GM23338 (cell line): ENCODE data around the gene TAGAP. TPM values are rescaled to one million over a fixed set of nuclear protein-coding genes. Genes with fewer than 3 reads are reported as not detected.

Experiments
- ATAC-seq: fragments of 200-7000 bp; cut with Tn5 transposase; 3 replicates; pipeline ENCODE4 v1.9.1; 2020
- DNase-seq: peaks from one replicate; pipeline ENCODE4 v3.0.0-alpha.2; 2015; ENCODE audit warnings: low spot score
- H2AFZ ChIP-seq: fragments of 200-600 bp; sonication (generic); 2 replicates; pipeline ENCODE4 v1.8.0; 2016; ENCODE audit warnings: antibody characterized with exemption, mild to moderate bottlenecking, moderate library complexity
- H3F3A ChIP-seq: fragments of 200-600 bp; sonication (generic); replicated peaks from 2 replicates; pipeline ENCODE4 v1.8.0; 2017; ENCODE audit warnings: antibody characterized with exemption, mixed run types, low read depth
- H3K27ac ChIP-seq: fragments of 200-600 bp; sonication (generic); 2 replicates; pipeline ENCODE4 v1.6.1; 2016; ENCODE audit warnings: low read depth
- H3K27me3 ChIP-seq: fragments of 200-600 bp; sonication (generic); 2 replicates; pipeline ENCODE4 v1.8.0; 2016; ENCODE audit warnings: mild to moderate bottlenecking, mixed run types, moderate library complexity; ENCODE audit not compliant: insufficient read depth
- H3K36me3 ChIP-seq: fragments of 200-600 bp; sonication (generic); 2 replicates; pipeline ENCODE4 v1.8.0; 2016; ENCODE audit warnings: mild to moderate bottlenecking; ENCODE audit not compliant: insufficient read depth
- H3K4me1 ChIP-seq: fragments of 200-600 bp; sonication (generic); 2 replicates; pipeline ENCODE4 v1.8.0; 2016; ENCODE audit warnings: mild to moderate bottlenecking, moderate library complexity; ENCODE audit not compliant: insufficient read depth
- H3K4me2 ChIP-seq: fragments of 200-600 bp; sonication (generic); 2 replicates; pipeline ENCODE4 v1.7.1; 2017; ENCODE audit warnings: mixed run types
- H3K4me3 ChIP-seq: fragments of 200-600 bp; sonication (generic); 2 replicates; pipeline ENCODE4 v1.6.1; 2016; ENCODE audit warnings: mixed run types
- H3K79me2 ChIP-seq: fragments of 200-600 bp; sonication (generic); replicated peaks from 2 replicates; pipeline ENCODE4 v1.8.0; 2017; ENCODE audit warnings: mild to moderate bottlenecking; ENCODE audit not compliant: insufficient read depth
- H3K9me2 ChIP-seq: fragments of 200-600 bp; sonication (generic); 2 replicates; pipeline ENCODE4 v1.8.0; 2017; ENCODE audit not compliant: insufficient read depth
- H4K20me1 ChIP-seq: fragments of 200-600 bp; sonication (generic); replicated peaks from 2 replicates; pipeline ENCODE4 v1.8.0; 2017; ENCODE audit warnings: mild to moderate bottlenecking; ENCODE audit not compliant: insufficient read depth
- H3K27ac Mint-ChIP-seq: 2 replicates; pipeline ENCODE4 v1.8.0; 2020; ENCODE audit warnings: inconsistent platforms, mild to moderate bottlenecking, moderate library complexity, mixed read lengths
- H3K27me3 Mint-ChIP-seq: 3 replicates; pipeline ENCODE4 v1.8.0; 2022; ENCODE audit warnings: low read depth, mild to moderate bottlenecking, moderate library complexity, mixed read lengths, inconsistent platforms; ENCODE audit not compliant: insufficient read depth, poor library complexity
- H3K36me3 Mint-ChIP-seq: 3 replicates; pipeline ENCODE4 v1.8.0; 2021; ENCODE audit warnings: low read depth, mild to moderate bottlenecking, inconsistent platforms, moderate library complexity, mixed read lengths
- H3K4me1 Mint-ChIP-seq: 3 replicates; pipeline ENCODE4 v1.8.0; 2020; ENCODE audit warnings: mild to moderate bottlenecking, inconsistent platforms, mixed read lengths
- H3K4me3 Mint-ChIP-seq: 3 replicates; pipeline ENCODE4 v1.8.0; 2021; ENCODE audit warnings: moderate library complexity, mild to moderate bottlenecking, inconsistent platforms, mixed read lengths
- H3K9me3 Mint-ChIP-seq: 3 replicates; pipeline ENCODE4 v1.8.0; 2020; ENCODE audit warnings: moderate library complexity, mild to moderate bottlenecking, inconsistent platforms, mixed read lengths
- CREB1 ChIP-seq: fragments of 250-450 bp; sonication (Bioruptor Pico); IDR thresholded peaks from 2 replicates; pipeline ENCODE4 v1.5.0; 2020; ENCODE audit warnings: low read depth, mild to moderate bottlenecking, moderate library complexity
- ETS1 ChIP-seq: IDR thresholded peaks from 2 replicates; pipeline ENCODE4 v1.6.1; 2016; ENCODE audit warnings: antibody characterized with exemption
- EZH2 ChIP-seq: fragments of 200-600 bp; sonication (generic); IDR thresholded peaks from one replicate; pipeline ENCODE4 v1.8.0; 2017; ENCODE audit warnings: antibody characterized with exemption, mild to moderate bottlenecking, low read depth; ENCODE audit not compliant: unreplicated experiment
- EZH2phosphoT487 ChIP-seq: fragments of 200-600 bp; sonication (generic); IDR thresholded peaks from one replicate; pipeline ENCODE4 v1.8.1; 2018; ENCODE audit warnings: antibody characterized with exemption; ENCODE audit not compliant: unreplicated experiment
- JUNB ChIP-seq: IDR thresholded peaks from one replicate; pipeline ENCODE4 v1.6.1; 2016; ENCODE audit warnings: antibody characterized with exemption; ENCODE audit not compliant: unreplicated experiment
- NANOG ChIP-seq: IDR thresholded peaks from 2 replicates; pipeline ENCODE4 v1.6.1; 2016; ENCODE audit warnings: antibody characterized with exemption, borderline replicate concordance
- STAT1 ChIP-seq: IDR thresholded peaks from one replicate; pipeline ENCODE4 v1.6.1; 2016; ENCODE audit warnings: antibody characterized with exemption; ENCODE audit not compliant: unreplicated experiment
- ZNF114 ChIP-seq: fragments of 250-450 bp; sonication (Bioruptor Pico); IDR thresholded peaks from 2 replicates; pipeline ENCODE4 v1.5.0; 2020; ENCODE audit warnings: mild to moderate bottlenecking, moderate library complexity
- ZNF331 ChIP-seq: fragments of 250-450 bp; sonication (Bioruptor Pico); IDR thresholded peaks from 2 replicates; pipeline ENCODE4 v1.5.0; 2020; ENCODE audit warnings: low read depth, mild to moderate bottlenecking, moderate library complexity
- polyA plus RNA-seq: library from polyadenylated mRNA; unstranded; fragments of >200 nt; fragmentation: Nextera tagmentation; extraction: Ambion mirVana; gene quantifications from 2 replicates; pipeline ENCODE4 v1.2.1, GENCODE V29; 2016
- total RNA-seq: library from RNA; depleted of rRNA; stranded (reverse); fragments of >200 nt; shearing (Covaris generic); gene quantifications from 2 replicates; pipeline ENCODE4 v1.2.3, GENCODE V29; 2014
- TF ChIP-seq, protein P1 (sequence below): fragments of 250-450 bp; sonication (Bioruptor Pico); IDR thresholded peaks from 2 replicates; pipeline ENCODE4 v1.5.0; 2020; ENCODE audit warnings: mild to moderate bottlenecking, moderate library complexity
- TF ChIP-seq, protein P2 (sequence below): IDR thresholded peaks from one replicate; pipeline ENCODE4 v1.6.1; 2018; ENCODE audit warnings: antibody characterized with exemption; ENCODE audit not compliant: unreplicated experiment
- TF ChIP-seq, protein P3 (sequence below), 2 experiments: fragments of 200-600 bp in 1 of 2; sonication (generic) in 1 of 2; conservative IDR thresholded peaks; 2 replicates each; pipeline versions ENCODE4 v1.5.1 to v1.6.1; 2016 to 2017; ENCODE audit warnings: antibody characterized with exemption in 2 of 2, low read depth in 2 of 2, mild to moderate bottlenecking in 2 of 2, moderate library complexity in 1 of 2

TAGAP gene
- total and polyA plus RNA-seq, 2 experiments from 2014 or later: not detected

GRCh38 chr6:159039885-159040258 lies 4.9 kb downstream of the TAGAP start (continued):
- TF ChIP-seq, protein P1, sequence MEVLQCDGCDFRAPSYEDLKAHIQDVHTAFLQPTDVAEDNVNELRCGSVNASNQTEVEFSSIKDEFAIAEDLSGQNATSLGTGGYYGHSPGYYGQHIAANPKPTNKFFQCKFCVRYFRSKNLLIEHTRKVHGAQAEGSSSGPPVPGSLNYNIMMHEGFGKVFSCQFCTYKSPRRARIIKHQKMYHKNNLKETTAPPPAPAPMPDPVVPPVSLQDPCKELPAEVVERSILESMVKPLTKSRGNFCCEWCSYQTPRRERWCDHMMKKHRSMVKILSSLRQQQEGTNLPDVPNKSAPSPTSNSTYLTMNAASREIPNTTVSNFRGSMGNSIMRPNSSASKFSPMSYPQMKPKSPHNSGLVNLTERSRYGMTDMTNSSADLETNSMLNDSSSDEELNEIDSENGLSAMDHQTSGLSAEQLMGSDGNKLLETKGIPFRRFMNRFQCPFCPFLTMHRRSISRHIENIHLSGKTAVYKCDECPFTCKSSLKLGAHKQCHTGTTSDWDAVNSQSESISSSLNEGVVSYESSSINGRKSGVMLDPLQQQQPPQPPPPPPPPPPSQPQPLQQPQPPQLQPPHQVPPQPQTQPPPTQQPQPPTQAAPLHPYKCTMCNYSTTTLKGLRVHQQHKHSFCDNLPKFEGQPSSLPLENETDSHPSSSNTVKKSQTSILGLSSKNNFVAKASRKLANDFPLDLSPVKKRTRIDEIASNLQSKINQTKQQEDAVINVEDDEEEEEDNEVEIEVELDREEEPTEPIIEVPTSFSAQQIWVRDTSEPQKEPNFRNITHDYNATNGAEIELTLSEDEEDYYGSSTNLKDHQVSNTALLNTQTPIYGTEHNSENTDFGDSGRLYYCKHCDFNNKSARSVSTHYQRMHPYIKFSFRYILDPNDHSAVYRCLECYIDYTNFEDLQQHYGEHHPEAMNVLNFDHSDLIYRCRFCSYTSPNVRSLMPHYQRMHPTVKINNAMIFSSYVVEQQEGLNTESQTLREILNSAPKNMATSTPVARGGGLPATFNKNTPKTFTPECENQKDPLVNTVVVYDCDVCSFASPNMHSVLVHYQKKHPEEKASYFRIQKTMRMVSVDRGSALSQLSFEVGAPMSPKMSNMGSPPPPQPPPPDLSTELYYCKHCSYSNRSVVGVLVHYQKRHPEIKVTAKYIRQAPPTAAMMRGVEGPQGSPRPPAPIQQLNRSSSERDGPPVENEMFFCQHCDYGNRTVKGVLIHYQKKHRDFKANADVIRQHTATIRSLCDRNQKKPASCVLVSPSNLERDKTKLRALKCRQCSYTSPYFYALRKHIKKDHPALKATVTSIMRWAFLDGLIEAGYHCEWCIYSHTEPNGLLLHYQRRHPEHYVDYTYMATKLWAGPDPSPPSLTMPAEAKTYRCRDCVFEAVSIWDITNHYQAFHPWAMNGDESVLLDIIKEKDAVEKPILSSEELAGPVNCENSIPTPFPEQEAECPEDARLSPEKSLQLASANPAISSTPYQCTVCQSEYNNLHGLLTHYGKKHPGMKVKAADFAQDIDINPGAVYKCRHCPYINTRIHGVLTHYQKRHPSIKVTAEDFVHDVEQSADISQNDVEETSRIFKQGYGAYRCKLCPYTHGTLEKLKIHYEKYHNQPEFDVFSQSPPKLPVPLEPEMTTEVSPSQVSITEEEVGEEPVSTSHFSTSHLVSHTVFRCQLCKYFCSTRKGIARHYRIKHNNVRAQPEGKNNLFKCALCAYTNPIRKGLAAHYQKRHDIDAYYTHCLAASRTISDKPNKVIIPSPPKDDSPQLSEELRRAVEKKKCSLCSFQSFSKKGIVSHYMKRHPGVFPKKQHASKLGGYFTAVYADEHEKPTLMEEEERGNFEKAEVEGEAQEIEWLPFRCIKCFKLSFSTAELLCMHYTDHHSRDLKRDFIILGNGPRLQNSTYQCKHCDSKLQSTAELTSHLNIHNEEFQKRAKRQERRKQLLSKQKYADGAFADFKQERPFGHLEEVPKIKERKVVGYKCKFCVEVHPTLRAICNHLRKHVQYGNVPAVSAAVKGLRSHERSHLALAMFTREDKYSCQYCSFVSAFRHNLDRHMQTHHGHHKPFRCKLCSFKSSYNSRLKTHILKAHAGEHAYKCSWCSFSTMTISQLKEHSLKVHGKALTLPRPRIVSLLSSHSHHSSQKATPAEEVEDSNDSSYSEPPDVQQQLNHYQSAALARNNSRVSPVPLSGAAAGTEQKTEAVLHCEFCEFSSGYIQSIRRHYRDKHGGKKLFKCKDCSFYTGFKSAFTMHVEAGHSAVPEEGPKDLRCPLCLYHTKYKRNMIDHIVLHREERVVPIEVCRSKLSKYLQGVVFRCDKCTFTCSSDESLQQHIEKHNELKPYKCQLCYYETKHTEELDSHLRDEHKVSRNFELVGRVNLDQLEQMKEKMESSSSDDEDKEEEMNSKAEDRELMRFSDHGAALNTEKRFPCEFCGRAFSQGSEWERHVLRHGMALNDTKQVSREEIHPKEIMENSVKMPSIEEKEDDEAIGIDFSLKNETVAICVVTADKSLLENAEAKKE: no peak
- TF ChIP-seq EZH2phosphoT487: no peak
- TF ChIP-seq NANOG: no peak

GRCh38 chr6:159038914-159039884 lies 5.6 kb downstream of the TAGAP start:
- Histone ChIP-seq H3K36me3 (no peaks in the 10 kb centered on the region), H2AFZ (no peak overlapping the region), H3K4me1 (no peaks in the 10 kb centered on the region; the same call in 1 of the 2 replicates), H3K4me2 (no peak overlapping the region), H3K9me2 (no peaks in the 10 kb centered on the region), H3K27me3 (no peaks in the 10 kb centered on the region), H4K20me1 (no peaks in the 10 kb centered on the region), H3K4me3 (no peak overlapping the region), H3K27ac (no peak overlapping the region), H3F3A (no peaks in the 10 kb centered on the region), H3K79me2 (no peaks in the 10 kb centered on the region)
- no peaks in the 10 kb centered on the region for H3K9me3 Mint-ChIP-seq
- H3K27me3 Mint-ChIP-seq: peaks cover 3% of the 10 kb centered on the region
- DNase-seq: no peak
- peaks cover 19% of the 10 kb centered on the region; the same call in 2 of the 3 replicates for H3K4me1 Mint-ChIP-seq
- H3K36me3 Mint-ChIP-seq: no peaks in the 10 kb centered on the region
- H3K4me3 Mint-ChIP-seq: no peak overlapping the region
- H3K27ac Mint-ChIP-seq: no peak overlapping the region
- no peak for ATAC-seq
- no peak for TF ChIP-seq EZH2
- no peak for TF ChIP-seq ZNF114
- TF ChIP-seq, protein P2, sequence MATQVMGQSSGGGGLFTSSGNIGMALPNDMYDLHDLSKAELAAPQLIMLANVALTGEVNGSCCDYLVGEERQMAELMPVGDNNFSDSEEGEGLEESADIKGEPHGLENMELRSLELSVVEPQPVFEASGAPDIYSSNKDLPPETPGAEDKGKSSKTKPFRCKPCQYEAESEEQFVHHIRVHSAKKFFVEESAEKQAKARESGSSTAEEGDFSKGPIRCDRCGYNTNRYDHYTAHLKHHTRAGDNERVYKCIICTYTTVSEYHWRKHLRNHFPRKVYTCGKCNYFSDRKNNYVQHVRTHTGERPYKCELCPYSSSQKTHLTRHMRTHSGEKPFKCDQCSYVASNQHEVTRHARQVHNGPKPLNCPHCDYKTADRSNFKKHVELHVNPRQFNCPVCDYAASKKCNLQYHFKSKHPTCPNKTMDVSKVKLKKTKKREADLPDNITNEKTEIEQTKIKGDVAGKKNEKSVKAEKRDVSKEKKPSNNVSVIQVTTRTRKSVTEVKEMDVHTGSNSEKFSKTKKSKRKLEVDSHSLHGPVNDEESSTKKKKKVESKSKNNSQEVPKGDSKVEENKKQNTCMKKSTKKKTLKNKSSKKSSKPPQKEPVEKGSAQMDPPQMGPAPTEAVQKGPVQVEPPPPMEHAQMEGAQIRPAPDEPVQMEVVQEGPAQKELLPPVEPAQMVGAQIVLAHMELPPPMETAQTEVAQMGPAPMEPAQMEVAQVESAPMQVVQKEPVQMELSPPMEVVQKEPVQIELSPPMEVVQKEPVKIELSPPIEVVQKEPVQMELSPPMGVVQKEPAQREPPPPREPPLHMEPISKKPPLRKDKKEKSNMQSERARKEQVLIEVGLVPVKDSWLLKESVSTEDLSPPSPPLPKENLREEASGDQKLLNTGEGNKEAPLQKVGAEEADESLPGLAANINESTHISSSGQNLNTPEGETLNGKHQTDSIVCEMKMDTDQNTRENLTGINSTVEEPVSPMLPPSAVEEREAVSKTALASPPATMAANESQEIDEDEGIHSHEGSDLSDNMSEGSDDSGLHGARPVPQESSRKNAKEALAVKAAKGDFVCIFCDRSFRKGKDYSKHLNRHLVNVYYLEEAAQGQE: no peak
- no peak for TF ChIP-seq STAT1
- no peak for TF ChIP-seq ZNF331 (CRISPR knock-in tag)
- TF ChIP-seq, protein P3, sequence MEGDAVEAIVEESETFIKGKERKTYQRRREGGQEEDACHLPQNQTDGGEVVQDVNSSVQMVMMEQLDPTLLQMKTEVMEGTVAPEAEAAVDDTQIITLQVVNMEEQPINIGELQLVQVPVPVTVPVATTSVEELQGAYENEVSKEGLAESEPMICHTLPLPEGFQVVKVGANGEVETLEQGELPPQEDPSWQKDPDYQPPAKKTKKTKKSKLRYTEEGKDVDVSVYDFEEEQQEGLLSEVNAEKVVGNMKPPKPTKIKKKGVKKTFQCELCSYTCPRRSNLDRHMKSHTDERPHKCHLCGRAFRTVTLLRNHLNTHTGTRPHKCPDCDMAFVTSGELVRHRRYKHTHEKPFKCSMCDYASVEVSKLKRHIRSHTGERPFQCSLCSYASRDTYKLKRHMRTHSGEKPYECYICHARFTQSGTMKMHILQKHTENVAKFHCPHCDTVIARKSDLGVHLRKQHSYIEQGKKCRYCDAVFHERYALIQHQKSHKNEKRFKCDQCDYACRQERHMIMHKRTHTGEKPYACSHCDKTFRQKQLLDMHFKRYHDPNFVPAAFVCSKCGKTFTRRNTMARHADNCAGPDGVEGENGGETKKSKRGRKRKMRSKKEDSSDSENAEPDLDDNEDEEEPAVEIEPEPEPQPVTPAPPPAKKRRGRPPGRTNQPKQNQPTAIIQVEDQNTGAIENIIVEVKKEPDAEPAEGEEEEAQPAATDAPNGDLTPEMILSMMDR (conservative IDR thresholded peaks at IDR 0.05; ENCODE audit: low read depth in 2 of 2): no peak
- TF ChIP-seq ETS1: no peak
- TF ChIP-seq JUNB: no peak
- no peak for TF ChIP-seq CREB1 (CRISPR knock-in tag)
